HL-60 (cell line): Measurements from ENCODE around the gene CEP135.

Experiments used
- CTCF ChIP-seq: IDR thresholded peaks from one replicate; pipeline ENCODE4 v1.5.1; 2011; ENCODE audit warnings: low read length, control low read depth, inconsistent platforms; ENCODE audit not compliant: insufficient read depth
- POLR2AphosphoS5 ChIP-seq: IDR thresholded peaks from 2 replicates; pipeline ENCODE4 v1.6.1; 2012; ENCODE audit warnings: low read depth
- SPI1 ChIP-seq: IDR thresholded peaks from 2 replicates; pipeline ENCODE4 v1.6.1; 2012; ENCODE audit warnings: low read depth, mild to moderate bottlenecking, borderline replicate concordance

- TF ChIP-seq CTCF (no peak), POLR2AphosphoS5 (no peak), SPI1 (no peak)
Measured at GRCh38 chr4:55951191-55951922, 2.6 kb downstream of the CEP135 start.
